ENCODE data around the gene GALNS. TPM values are rescaled to one million over a fixed set of nuclear protein-coding genes. Genes with fewer than 3 reads are reported as not detected.
"Not testable (repeated sequence)": the region's sequence is repeated elsewhere in the genome, so short reads cannot be mapped to it uniquely, and the experiment has no call there.

The GALNS gene
- total and polyA plus RNA-seq, 2 experiments from 2014 or later: 19.6 to 53.5 TPM

DNA sequence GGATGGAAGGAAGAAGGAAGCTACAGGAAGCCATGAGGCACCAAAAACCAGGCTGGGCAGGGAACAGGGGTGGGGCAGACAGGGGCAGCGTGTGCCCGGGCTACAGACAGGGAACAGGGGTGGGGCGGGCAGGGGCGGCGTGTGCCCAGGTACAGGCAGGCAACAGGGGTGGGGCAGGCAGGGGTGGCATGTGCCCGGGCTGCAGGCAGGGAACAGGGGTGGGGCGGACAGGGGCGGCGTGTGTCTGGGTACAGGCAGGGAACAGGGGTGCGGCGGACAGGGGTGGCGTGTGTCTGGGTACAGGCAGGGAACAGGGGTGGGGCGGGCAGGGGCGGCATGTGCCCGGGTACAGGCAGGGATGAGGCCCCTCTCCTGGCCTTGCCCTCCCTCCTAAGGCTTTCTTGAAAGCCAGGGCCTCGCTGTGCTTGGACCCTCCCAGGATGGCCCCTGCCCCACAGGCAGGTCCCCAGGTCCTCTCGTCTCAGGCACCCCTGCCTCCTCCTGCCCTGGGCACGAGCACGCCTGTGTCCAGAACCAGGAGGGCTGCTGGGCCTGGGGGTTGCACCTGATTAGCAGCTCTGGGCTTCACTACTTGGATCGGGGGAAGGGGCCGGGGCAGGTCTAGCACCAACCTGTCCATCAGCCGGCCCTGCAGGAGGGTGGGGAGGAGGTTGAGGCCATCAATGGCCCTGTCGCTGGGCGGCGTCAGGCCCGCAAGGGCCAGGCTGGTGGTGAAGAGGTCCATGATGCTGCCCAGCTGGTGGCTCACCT, 30.5 kb downstream of the GALNS start:
- TF ChIP-seq EZH2 (IDR thresholded peaks at IDR 0.05; ENCODE audit: borderline replicate concordance) (no peak), EZH2phosphoT487 (IDR thresholded peaks at IDR 0.05; ENCODE audit: low read depth, severe bottlenecking, unreplicated experiment) (no peak)
- TF ChIP-seq, protein P1, sequence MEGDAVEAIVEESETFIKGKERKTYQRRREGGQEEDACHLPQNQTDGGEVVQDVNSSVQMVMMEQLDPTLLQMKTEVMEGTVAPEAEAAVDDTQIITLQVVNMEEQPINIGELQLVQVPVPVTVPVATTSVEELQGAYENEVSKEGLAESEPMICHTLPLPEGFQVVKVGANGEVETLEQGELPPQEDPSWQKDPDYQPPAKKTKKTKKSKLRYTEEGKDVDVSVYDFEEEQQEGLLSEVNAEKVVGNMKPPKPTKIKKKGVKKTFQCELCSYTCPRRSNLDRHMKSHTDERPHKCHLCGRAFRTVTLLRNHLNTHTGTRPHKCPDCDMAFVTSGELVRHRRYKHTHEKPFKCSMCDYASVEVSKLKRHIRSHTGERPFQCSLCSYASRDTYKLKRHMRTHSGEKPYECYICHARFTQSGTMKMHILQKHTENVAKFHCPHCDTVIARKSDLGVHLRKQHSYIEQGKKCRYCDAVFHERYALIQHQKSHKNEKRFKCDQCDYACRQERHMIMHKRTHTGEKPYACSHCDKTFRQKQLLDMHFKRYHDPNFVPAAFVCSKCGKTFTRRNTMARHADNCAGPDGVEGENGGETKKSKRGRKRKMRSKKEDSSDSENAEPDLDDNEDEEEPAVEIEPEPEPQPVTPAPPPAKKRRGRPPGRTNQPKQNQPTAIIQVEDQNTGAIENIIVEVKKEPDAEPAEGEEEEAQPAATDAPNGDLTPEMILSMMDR (IDR thresholded peaks at IDR 0.05; ENCODE audit: poor library complexity): no peak
- 93% methylated on average over 14 of the region's 26 CpGs for WGBS (ENCODE audit: low lambda C conversion rate, missing lambda C conversion rate)
- no peak overlapping the region for H3K27ac ChIP-seq

DNA sequence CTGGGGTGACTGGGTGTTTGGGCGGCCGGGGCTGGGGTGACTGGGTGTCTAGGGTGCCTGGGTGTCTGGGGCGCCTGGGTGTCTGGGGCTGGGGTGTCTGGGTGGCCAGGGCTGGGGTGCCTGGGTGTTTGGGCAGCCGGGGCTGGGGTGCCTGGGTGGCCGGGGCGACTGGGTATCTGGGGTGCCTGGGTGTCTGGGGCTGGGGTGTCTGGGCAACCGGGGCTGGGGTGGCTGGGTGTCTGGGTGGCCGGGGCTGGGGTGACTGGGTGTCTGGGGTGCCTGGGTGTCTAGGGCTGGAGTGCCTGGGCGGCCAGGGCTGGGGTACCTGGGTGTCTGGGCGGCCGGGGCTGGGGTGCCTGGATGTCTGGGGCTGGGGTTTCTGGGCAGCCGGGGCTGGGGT, 31.6 kb downstream of the GALNS start:
- no peak overlapping the region for H3K4me2 ChIP-seq
- no peak overlapping the region for H3K27ac ChIP-seq
- WGBS (ENCODE audit: low lambda C conversion rate, missing lambda C conversion rate): no CpG with 5 or more reads among the region's 12 CpGs
- H3K36me3 ChIP-seq (replicated peaks; ENCODE audit: insufficient read depth, low read depth): no peaks in the 10 kb centered on the region
- DNase-seq (ENCODE audit: low spot score): no peak
- no peaks in the 10 kb centered on the region for H3K9me3 ChIP-seq (ENCODE audit: low read depth)
- peaks cover 4% of the 10 kb centered on the region for H3K4me1 ChIP-seq (ENCODE audit: insufficient read depth)
- no peaks in the 10 kb centered on the region for H3K27me3 ChIP-seq
- H3K79me2 ChIP-seq: no peaks in the 10 kb centered on the region
- no peak overlapping the region for H2AFZ ChIP-seq
- no peaks in the 10 kb centered on the region for H4K20me1 ChIP-seq (ENCODE audit: insufficient read depth, poor library complexity, severe bottlenecking)
- H3K4me3 ChIP-seq: no peak overlapping the region
- TF ChIP-seq EZH2 (IDR thresholded peaks at IDR 0.05; ENCODE audit: borderline replicate concordance) (no peak), EZH2phosphoT487 (IDR thresholded peaks at IDR 0.05; ENCODE audit: low read depth, severe bottlenecking, unreplicated experiment) (no peak)
- TF ChIP-seq, protein P1 (IDR thresholded peaks at IDR 0.05; ENCODE audit: poor library complexity): no peak
- H3K9me2 ChIP-seq (replicated peaks; ENCODE audit: insufficient read depth): no peaks in the 10 kb centered on the region

More for the DNA sequence above, 30.5 kb downstream of the GALNS start:
- Histone ChIP-seq H3K4me1 (ENCODE audit: insufficient read depth) (peaks cover 4% of the 10 kb centered on the region), H3K79me2 (no peaks in the 10 kb centered on the region), H4K20me1 (ENCODE audit: insufficient read depth, poor library complexity, severe bottlenecking) (no peaks in the 10 kb centered on the region), H3K4me3 (no peak overlapping the region), H3K4me2 (no peak overlapping the region), H3K9me3 (ENCODE audit: low read depth) (no peaks in the 10 kb centered on the region), H3K27me3 (no peaks in the 10 kb centered on the region), H3K9me2 (replicated peaks; ENCODE audit: insufficient read depth) (no peaks in the 10 kb centered on the region), H3K36me3 (replicated peaks; ENCODE audit: insufficient read depth, low read depth) (no peaks in the 10 kb centered on the region), H2AFZ (no peak overlapping the region)
- no peak for DNase-seq (ENCODE audit: low spot score)

- Histone ChIP-seq H3K79me2 (no peaks in the 10 kb centered on the region), H3K9me3 (ENCODE audit: low read depth) (no peaks in the 10 kb centered on the region), H3K27me3 (no peaks in the 10 kb centered on the region), H4K20me1 (ENCODE audit: insufficient read depth, poor library complexity, severe bottlenecking) (no peaks in the 10 kb centered on the region), H3K36me3 (replicated peaks; ENCODE audit: insufficient read depth, low read depth) (no peaks in the 10 kb centered on the region), H3K9me2 (replicated peaks; ENCODE audit: insufficient read depth) (no peaks in the 10 kb centered on the region), H2AFZ (no peak overlapping the region), H3K4me1 (ENCODE audit: insufficient read depth) (peaks cover 3% of the 10 kb centered on the region), H3K4me3 (no peak overlapping the region), H3K27ac (no peak overlapping the region), H3K4me2 (no peak overlapping the region)
- WGBS (ENCODE audit: low lambda C conversion rate, missing lambda C conversion rate): 95% methylated on average over 32 of the region's 33 CpGs
- DNase-seq (ENCODE audit: low spot score): no peak
- TF ChIP-seq EZH2phosphoT487 (IDR thresholded peaks at IDR 0.05; ENCODE audit: low read depth, severe bottlenecking, unreplicated experiment) (no peak), EZH2 (IDR thresholded peaks at IDR 0.05; ENCODE audit: borderline replicate concordance) (no peak)
- TF ChIP-seq, protein P1 (IDR thresholded peaks at IDR 0.05; ENCODE audit: poor library complexity): no peak
Measured at GRCh38 chr16:88824256-88825077, 32.3 kb downstream of the GALNS start.

GRCh38 chr16:88823646-88824045, 33.1 kb downstream of the GALNS start:
- 98% methylated on average over 4 of the region's 31 CpGs for WGBS (ENCODE audit: low lambda C conversion rate, missing lambda C conversion rate)
- DNase-seq (ENCODE audit: low spot score): not testable (repeated sequence)

More at GRCh38 chr16:88823646-88824045, 33.1 kb downstream of the GALNS start:
- H4K20me1 ChIP-seq (ENCODE audit: insufficient read depth, poor library complexity, severe bottlenecking); H3K4me1 ChIP-seq (ENCODE audit: insufficient read depth); H3K36me3 ChIP-seq (replicated peaks; ENCODE audit: insufficient read depth, low read depth); H3K4me3 ChIP-seq; H3K79me2 ChIP-seq; H2AFZ ChIP-seq; H3K9me2 ChIP-seq (replicated peaks; ENCODE audit: insufficient read depth); H3K9me3 ChIP-seq (ENCODE audit: low read depth); H3K4me2 ChIP-seq; H3K27me3 ChIP-seq; H3K27ac ChIP-seq: not testable (repeated sequence)
